HFF-Myc (cell line): Measurements from ENCODE around the gene CRADD.

Experiments used
- DNase-seq: peaks from one replicate; pipeline ENCODE4 v3.0.0-alpha.2; 2011; ENCODE audit warnings: low read depth; ENCODE audit errors: extremely low read depth
- H3K4me3 ChIP-seq: replicated peaks from 2 replicates; pipeline ENCODE4 v1.5.1; 2011; ENCODE audit warnings: low read depth, mild to moderate bottlenecking, control low read depth, low read length
- TF ChIP-seq, protein P1 (sequence below): IDR thresholded peaks from 2 replicates; pipeline ENCODE4 v1.5.1; 2012; ENCODE audit warnings: mild to moderate bottlenecking, low read depth, low read length, control low read depth; ENCODE audit errors: missing control alignments

The CRADD gene

GRCh38 chr12:93760275-93760875 is 83.2 kb downstream of the CRADD start:
- DNase-seq, result no peak
- no peak overlapping the region for H3K4me3 ChIP-seq
- TF ChIP-seq, protein P1, sequence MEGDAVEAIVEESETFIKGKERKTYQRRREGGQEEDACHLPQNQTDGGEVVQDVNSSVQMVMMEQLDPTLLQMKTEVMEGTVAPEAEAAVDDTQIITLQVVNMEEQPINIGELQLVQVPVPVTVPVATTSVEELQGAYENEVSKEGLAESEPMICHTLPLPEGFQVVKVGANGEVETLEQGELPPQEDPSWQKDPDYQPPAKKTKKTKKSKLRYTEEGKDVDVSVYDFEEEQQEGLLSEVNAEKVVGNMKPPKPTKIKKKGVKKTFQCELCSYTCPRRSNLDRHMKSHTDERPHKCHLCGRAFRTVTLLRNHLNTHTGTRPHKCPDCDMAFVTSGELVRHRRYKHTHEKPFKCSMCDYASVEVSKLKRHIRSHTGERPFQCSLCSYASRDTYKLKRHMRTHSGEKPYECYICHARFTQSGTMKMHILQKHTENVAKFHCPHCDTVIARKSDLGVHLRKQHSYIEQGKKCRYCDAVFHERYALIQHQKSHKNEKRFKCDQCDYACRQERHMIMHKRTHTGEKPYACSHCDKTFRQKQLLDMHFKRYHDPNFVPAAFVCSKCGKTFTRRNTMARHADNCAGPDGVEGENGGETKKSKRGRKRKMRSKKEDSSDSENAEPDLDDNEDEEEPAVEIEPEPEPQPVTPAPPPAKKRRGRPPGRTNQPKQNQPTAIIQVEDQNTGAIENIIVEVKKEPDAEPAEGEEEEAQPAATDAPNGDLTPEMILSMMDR, result no peak

DNA sequence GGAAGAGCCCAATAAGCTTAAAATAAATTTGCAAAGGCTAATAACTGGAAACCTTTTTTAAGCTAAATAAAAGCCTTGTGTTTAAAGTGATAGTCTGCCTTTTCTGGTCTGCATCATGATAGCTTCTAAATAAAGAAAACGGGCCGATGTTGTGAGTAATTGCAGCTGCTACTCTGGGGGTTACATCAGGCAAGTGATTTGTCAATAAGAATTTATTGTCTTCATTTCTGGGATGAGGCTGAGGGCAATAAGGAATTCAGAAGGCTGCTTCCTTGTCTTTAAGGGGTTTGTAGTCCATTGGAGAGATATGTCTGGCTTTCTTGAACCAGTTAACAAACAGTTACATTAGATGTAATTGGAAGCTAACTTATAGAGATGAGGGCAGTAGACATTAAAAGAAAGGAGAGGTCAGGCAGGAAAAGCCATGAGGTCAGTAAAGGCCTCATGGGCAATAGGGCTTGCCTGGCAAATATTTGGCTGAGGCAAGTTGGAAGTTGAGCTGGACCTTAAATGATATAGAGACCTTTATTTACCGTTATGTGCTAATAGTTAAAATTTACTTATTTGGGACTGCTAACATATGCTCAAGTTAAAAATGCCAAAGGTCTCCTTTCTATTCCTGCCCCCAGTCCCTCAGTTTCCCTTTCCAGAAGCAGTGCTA is 85.0 kb downstream of the CRADD start:
- TF ChIP-seq, protein P1, result no peak
- no peak overlapping the region for H3K4me3 ChIP-seq
- no peak for DNase-seq

DNA sequence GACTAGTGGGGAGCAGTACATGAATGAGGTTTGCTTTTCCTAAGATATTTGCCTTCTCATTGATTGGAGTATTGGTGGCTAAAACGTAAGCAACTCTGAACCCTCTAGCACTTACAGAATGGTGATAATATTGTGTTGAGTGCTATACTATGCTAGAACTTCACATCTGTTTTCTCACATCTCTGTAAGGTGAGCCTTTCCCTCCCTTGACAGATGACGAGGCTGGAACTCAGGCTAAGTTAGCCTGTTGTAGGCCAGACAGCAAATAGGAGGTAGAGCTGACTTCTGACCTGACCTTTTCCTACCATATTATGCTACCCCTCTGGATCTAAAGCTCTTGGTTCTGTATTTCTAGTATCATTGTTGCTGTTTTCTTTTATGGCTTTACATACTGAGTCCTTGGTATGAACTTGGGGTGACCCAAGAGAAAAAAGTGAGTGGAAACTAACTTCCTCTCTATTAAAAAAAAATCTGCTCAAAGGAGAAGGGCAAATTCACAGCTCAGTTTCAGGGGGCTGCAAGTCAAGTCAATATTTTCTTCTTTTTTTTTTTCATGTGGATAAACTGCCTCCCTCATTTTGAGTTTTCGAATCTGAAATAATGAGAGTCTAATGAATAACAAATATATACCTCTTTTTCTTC is 85.9 kb downstream of the CRADD start:
- TF ChIP-seq, protein P1, result no peak
- DNase-seq, result no peak
- no peak overlapping the region for H3K4me3 ChIP-seq

- no peak overlapping the region for H3K4me3 ChIP-seq
- TF ChIP-seq, protein P1, result no peak
- DNase-seq, result no peak
These were observed 86.6 kb downstream of the CRADD start for GRCh38 chr12:93763746-93764147.

DNA sequence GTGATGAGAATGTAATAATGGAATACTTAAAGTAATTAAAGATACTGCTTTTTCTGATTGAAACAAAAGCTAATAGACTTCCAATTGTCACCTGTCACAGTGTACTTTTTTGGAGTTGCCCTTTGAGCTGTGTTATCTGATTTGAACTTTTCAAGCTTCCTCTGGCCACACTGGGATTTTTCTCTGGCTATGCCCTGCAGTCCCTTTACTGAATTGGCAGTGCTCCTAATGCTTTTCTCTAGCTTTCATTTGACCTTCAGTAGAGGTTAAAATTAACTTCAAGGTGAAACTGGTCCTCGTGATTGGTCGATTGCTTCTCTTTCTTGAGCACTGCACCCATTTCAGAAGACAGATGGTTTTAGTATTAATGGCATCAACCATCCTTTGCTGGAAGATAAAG is 89.2 kb downstream of the CRADD start:
- no peak for DNase-seq
- TF ChIP-seq, protein P1, result no peak
- H3K4me3 ChIP-seq, result no peak overlapping the region

DNA sequence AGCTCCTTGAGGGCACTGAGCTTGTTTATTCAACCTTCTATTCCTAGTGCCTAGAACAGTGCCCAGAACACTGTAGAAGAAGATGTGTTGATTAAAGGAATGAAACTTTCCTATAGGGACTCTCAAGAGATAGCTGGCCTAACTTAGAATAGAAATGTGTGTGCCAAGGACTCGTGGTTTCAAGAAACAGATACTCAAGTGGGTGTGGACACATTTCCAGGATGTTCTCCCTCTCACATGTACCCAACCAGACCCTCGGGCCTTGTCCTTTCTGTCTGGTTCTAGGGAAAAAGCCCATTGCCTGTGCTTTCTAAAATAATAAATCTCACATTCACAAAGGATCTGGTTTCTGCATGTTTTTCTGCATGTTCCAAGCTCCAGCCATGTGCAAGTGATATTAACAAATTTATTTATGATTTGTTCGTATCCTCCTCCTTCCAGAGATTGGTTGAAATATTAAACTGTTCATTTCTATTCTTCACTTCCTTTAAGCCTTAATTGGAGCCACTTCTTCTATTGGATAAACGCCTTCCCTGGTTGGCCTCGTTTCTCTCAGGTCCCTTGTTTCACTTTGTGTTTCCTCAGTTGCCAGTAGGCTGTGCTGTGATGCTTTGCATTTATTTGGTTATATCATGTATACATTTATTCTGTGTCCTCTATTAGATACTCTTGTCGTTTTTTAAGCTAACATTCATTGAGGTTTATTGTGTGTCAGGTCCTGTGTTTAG is 89.8 kb downstream of the CRADD start:
- TF ChIP-seq, protein P1, result peak; percentile 53
- no peak overlapping the region for H3K4me3 ChIP-seq
- peak; percentile 52 for DNase-seq
